IPS-NIHi7 (cell line): ENCODE data around the gene GTPBP2.
A peak's percentile ranks its signal among the peaks of the same experiment; 100 is the strongest.

Experiments used
- DNase-seq: peaks from one replicate; pipeline ENCODE4 v3.0.0; 2012; ENCODE audit warnings: mixed read lengths; ENCODE audit errors: extremely low spot score

The GTPBP2 gene

GRCh38 chr6:43575772-43576551, 53.1 kb downstream of the GTPBP2 start, which contains the start of the genes POLH and XPO5:
Gene POLH (plus strand): TSS chr6:43576185. CDS start chr6:43582320, 6,135 bp downstream.
Gene XPO5 (minus strand): TSS chr6:43576038. CDS start chr6:43575864, 174 bp downstream.
- DNase-seq: peak; percentile 99

GRCh38 chr6:43575105-43575771, 53.8 kb downstream of the GTPBP2 start:
- peak; percentile 76 for DNase-seq

GRCh38 chr6:43572015-43572414, 57.0 kb downstream of the GTPBP2 start:
- no peak for DNase-seq

GRCh38 chr6:43570876-43571441, 58.1 kb downstream of the GTPBP2 start:
- no peak for DNase-seq
